Colonic mucosa (tissue), 4 donors: ENCODE measurements around the gene CDH9. TPM values are rescaled to one million over a fixed set of nuclear protein-coding genes. Genes with fewer than 3 reads are reported as not detected.

Experiments
- DNase-seq: peaks from one replicate; pipeline ENCODE4 v3.0.0-alpha.2; 2020
- H3K27ac ChIP-seq: fragments of 200-600 bp; one replicate; pipeline ENCODE4 v1.8.0; 2021
- H3K27me3 ChIP-seq: fragments of 200-600 bp; one replicate; pipeline ENCODE4 v1.8.0; 2021
- H3K36me3 ChIP-seq: fragments of 200-600 bp; one replicate; pipeline ENCODE4 v1.8.0; 2021
- H3K4me1 ChIP-seq: fragments of 200-600 bp; one replicate; pipeline ENCODE4 v1.8.0; 2021; ENCODE audit warnings: mild to moderate bottlenecking
- H3K4me3 ChIP-seq: fragments of 200-600 bp; one replicate; pipeline ENCODE4 v1.8.0; 2021
- H3K9ac ChIP-seq, 2 donors: one replicate each; pipeline ENCODE4 v1.7.0; 2013; ENCODE audit warnings: control low read depth in 2 of 2, low read depth in 2 of 2, low read length in 2 of 2
- H3K9me3 ChIP-seq: fragments of 200-600 bp; one replicate; pipeline ENCODE4 v1.8.0; 2021
- CTCF ChIP-seq: fragments of 200-600 bp; IDR thresholded peaks from one replicate; pipeline ENCODE4 v1.8.0; 2022; ENCODE audit warnings: antibody characterized with exemption, mild to moderate bottlenecking
- intact Hi-C: fragments of 100-400 bp; cut with DNase I; formaldehyde crosslinking; loops from one replicate; pipeline ENCODE4 v1.14.1; 2022
- total RNA-seq, 2 donors: library from RNA; stranded (reverse); fragmentation: NEBNext Ultra II Directional in 1 of 2; extraction: Animal tissue kit (Norgen Biotek cat#: 25700) in 1 of 2; gene quantifications; one replicate each; pipeline ENCODE4 v1.2.1, GENCODE V29; 2021
- donor health status: healthy.
- donor health status: DM: no; HTN: no; CAD: no.
- donor health status: DM: no; HTN: no; CAD: no.

CDH9 gene
- not detected for total RNA-seq

- Histone ChIP-seq H3K4me1 (no peaks in the 10 kb centered on the region), H3K9me3 (no peaks in the 10 kb centered on the region), H3K4me3 (no peak within 1 kb of the TSS), H3K36me3 (no peaks in the 10 kb centered on the region), H3K9ac (no peak within 1 kb of the TSS), H3K27ac (no peak within 1 kb of the TSS), H3K27me3 (no peaks in the 10 kb centered on the region)
- intact Hi-C loops: no loop called here
- no peak for TF ChIP-seq CTCF
- no peak for DNase-seq
Observed at GRCh38 chr5:27038476-27038875, at the start of gene CDH9. Gene CDH9, minus strand, starts transcription at chr5:27038586. Its CDS starts 50,253 bp downstream, at chr5:26988333.

- no peak for DNase-seq
- no peak for TF ChIP-seq CTCF
- no peaks in the 10 kb centered on the region for H3K36me3 ChIP-seq
- H3K27ac ChIP-seq: no peak overlapping the region
- H3K4me1 ChIP-seq: no peaks in the 10 kb centered on the region
- no peaks in the 10 kb centered on the region for H3K27me3 ChIP-seq
- H3K9ac ChIP-seq: no peak overlapping the region
- no peaks in the 10 kb centered on the region for H3K9me3 ChIP-seq
- intact Hi-C loops: no loop called here
- H3K4me3 ChIP-seq: no peak overlapping the region
Observed at GRCh38 chr5:27087747-27088146, 49.4 kb upstream of the CDH9 start.

- DNase-seq: no peak
- H3K4me1 ChIP-seq: no peaks in the 10 kb centered on the region
- no peaks in the 10 kb centered on the region for H3K27me3 ChIP-seq
- no peaks in the 10 kb centered on the region for H3K36me3 ChIP-seq
- no peak overlapping the region for H3K27ac ChIP-seq
- H3K4me3 ChIP-seq: no peak overlapping the region
- intact Hi-C loops: no loop called here
- H3K9me3 ChIP-seq: no peaks in the 10 kb centered on the region
- no peak overlapping the region for H3K9ac ChIP-seq
- TF ChIP-seq CTCF: no peak
Observed at GRCh38 chr5:27083449-27084415, 45.3 kb upstream of the CDH9 start.

- no peak for DNase-seq
- Histone ChIP-seq H3K36me3 (no peaks in the 10 kb centered on the region), H3K4me1 (no peaks in the 10 kb centered on the region), H3K27ac (no peak overlapping the region), H3K4me3 (no peak overlapping the region), H3K9ac (no peak overlapping the region), H3K9me3 (no peaks in the 10 kb centered on the region), H3K27me3 (no peaks in the 10 kb centered on the region)
- no peak for TF ChIP-seq CTCF
- intact Hi-C loops: no loop called here
Observed at GRCh38 chr5:27080147-27080546, 41.8 kb upstream of the CDH9 start.

- intact Hi-C loops: no loop called here
- DNase-seq: no peak
- Histone ChIP-seq H3K9me3 (no peaks in the 10 kb centered on the region), H3K27me3 (no peaks in the 10 kb centered on the region), H3K9ac (no peak overlapping the region), H3K27ac (no peak overlapping the region), H3K4me3 (no peak overlapping the region), H3K4me1 (no peaks in the 10 kb centered on the region), H3K36me3 (no peaks in the 10 kb centered on the region)
- TF ChIP-seq CTCF: no peak
Observed at GRCh38 chr5:27062451-27062850, 24.1 kb upstream of the CDH9 start.
